ENCODE measurements around the gene AHSG. TPM values are rescaled to one million over a fixed set of nuclear protein-coding genes. Genes with fewer than 3 reads are reported as not detected.
A peak's percentile ranks its signal among the peaks of the same experiment; 100 is the strongest.

Gene AHSG
- polyA plus RNA-seq, 1 donor (not counting 4 experiments of a cell fraction or from before 2014, with no cell fraction given): 0.59 TPM

DNA sequence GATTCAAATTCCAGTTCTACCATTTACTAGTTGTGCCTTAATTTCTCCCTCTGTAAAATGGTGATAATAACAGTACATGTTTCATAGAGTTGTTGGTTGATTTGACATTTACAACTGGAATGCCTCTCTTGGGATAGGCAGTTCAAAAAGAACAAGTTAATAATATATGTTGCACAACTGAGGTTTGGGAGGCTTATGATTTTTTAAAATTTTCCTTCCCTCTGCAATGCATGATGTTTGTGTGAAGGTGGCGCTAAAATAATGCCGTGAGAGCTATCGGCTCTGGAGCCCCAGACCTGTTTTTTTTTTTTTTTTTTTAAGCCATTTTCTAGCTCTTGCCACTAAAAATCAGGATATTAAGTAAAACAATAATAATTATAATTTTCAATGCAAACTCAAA lies 23.7 kb upstream of the AHSG start:
- Histone ChIP-seq H3K27me3 (ENCODE audit: control insufficient read depth, extremely low read depth, insufficient read depth, low read length) (no peaks in the 10 kb centered on the region), H3K9me1 (ENCODE audit: control insufficient read depth, extremely low read depth, insufficient read depth, low read length) (no peaks in the 10 kb centered on the region), H3K4me2 (ENCODE audit: control insufficient read depth, extremely low read depth, insufficient read depth, low read depth, low read length) (peak overlapping the region; percentile 84), H3K9ac (ENCODE audit: control insufficient read depth, extremely low read depth, insufficient read depth, low read length) (peak overlapping the region; percentile 49), H4K20me1 (ENCODE audit: control insufficient read depth, extremely low read depth, insufficient read depth, low read length) (no peaks in the 10 kb centered on the region), H2AFZ (ENCODE audit: control insufficient read depth, low read length) (peak overlapping the region; percentile 41), H3K4me3 (ENCODE audit: control insufficient read depth in 2 of 3, extremely low read depth in 1 of 3, insufficient read depth in 2 of 3, low read depth in 1 of 3, low read length in 3 of 3) (peak overlapping the region in 2 of 3 experiments; percentile 22 to 36), H3K9me3 (ENCODE audit: control insufficient read depth, low read depth, low read length) (no peaks in the 10 kb centered on the region), H3K27ac (ENCODE audit: control insufficient read depth, insufficient read depth, low read length) (peak overlapping the region; percentile 93), H3K36me3 (ENCODE audit: control insufficient read depth in 2 of 2, extremely low read depth in 1 of 2, insufficient read depth in 2 of 2, low read length in 2 of 2) (peaks cover 5 to 13% of the 10 kb centered on the region in 2 experiments), H3K79me2 (ENCODE audit: control insufficient read depth, insufficient read depth, low read length) (no peaks in the 10 kb centered on the region), H3K4me1 (ENCODE audit: control insufficient read depth, extremely low read depth, insufficient read depth, low read length) (peaks cover 31% of the 10 kb centered on the region)
- no peak for DNase-seq (ENCODE audit: low read depth, low spot score)
- FAIRE-seq: no peak
- dilution Hi-C loops (cut with MboI; ENCODE audit: extremely low pct_ligation_motif_present, low sequenced_read_pairs): no loop called here
- no peak for TF ChIP-seq EZH2 (IDR thresholded peaks at IDR 0.05; ENCODE audit: low read length)
- TF ChIP-seq, protein P1, sequence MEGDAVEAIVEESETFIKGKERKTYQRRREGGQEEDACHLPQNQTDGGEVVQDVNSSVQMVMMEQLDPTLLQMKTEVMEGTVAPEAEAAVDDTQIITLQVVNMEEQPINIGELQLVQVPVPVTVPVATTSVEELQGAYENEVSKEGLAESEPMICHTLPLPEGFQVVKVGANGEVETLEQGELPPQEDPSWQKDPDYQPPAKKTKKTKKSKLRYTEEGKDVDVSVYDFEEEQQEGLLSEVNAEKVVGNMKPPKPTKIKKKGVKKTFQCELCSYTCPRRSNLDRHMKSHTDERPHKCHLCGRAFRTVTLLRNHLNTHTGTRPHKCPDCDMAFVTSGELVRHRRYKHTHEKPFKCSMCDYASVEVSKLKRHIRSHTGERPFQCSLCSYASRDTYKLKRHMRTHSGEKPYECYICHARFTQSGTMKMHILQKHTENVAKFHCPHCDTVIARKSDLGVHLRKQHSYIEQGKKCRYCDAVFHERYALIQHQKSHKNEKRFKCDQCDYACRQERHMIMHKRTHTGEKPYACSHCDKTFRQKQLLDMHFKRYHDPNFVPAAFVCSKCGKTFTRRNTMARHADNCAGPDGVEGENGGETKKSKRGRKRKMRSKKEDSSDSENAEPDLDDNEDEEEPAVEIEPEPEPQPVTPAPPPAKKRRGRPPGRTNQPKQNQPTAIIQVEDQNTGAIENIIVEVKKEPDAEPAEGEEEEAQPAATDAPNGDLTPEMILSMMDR (optimal IDR thresholded peaks at IDR 0.05 in 1 of 3, IDR thresholded peaks at IDR 0.05 in 1 of 3, conservative IDR thresholded peaks at IDR 0.05 in 1 of 3; ENCODE audit: extremely low read depth in 1 of 3, insufficient read depth in 2 of 3, low read length in 3 of 3): peak; percentile 32 to 43 (median 34)

DNA sequence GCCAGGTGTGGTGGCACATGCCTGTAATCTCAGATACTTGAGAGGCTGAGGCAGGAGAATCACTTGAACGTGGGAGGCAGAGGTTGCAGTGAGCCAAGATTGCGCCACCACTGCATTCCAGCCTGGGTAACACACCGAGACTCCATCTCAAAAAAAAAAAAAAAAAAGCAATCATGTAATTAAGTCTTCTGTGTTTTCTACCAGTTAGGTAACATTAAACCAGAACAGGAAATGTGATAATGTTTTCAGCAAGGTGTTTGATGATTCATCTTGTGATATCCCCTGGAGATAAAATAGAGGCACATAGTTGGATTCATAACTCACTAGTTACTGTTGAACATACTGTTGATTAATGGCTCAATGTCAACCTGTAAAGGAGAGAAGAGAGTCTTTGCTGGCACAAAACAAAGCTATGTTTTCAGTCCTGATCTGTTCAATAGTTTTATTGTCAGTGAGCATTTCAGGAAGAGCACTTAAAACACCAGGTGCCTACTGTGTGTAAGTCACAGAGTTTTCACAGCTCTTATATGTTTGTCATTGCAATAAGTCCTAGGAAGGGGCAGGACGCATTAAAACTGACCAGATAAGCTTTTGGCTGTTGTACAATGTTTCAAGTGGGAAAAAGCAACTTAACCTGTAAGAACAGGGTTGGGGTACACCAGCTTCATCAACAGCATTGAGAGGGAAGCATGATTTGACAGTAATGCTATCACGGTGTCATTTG lies 22.8 kb upstream of the AHSG start:
- Histone ChIP-seq H3K9ac (ENCODE audit: control insufficient read depth, extremely low read depth, insufficient read depth, low read length) (peak overlapping the region; percentile 39), H3K4me3 (ENCODE audit: control insufficient read depth in 2 of 3, extremely low read depth in 1 of 3, insufficient read depth in 2 of 3, low read depth in 1 of 3, low read length in 3 of 3) (no peak overlapping the region), H4K20me1 (ENCODE audit: control insufficient read depth, extremely low read depth, insufficient read depth, low read length) (no peaks in the 10 kb centered on the region), H3K36me3 (ENCODE audit: control insufficient read depth in 2 of 2, extremely low read depth in 1 of 2, insufficient read depth in 2 of 2, low read length in 2 of 2) (peaks cover 0 to 6% of the 10 kb centered on the region in 2 experiments), H3K9me3 (ENCODE audit: control insufficient read depth, low read depth, low read length) (no peaks in the 10 kb centered on the region), H3K27me3 (ENCODE audit: control insufficient read depth, extremely low read depth, insufficient read depth, low read length) (no peaks in the 10 kb centered on the region), H3K27ac (ENCODE audit: control insufficient read depth, insufficient read depth, low read length) (peak overlapping the region; percentile 93), H3K4me1 (ENCODE audit: control insufficient read depth, extremely low read depth, insufficient read depth, low read length) (peaks cover 31% of the 10 kb centered on the region), H2AFZ (ENCODE audit: control insufficient read depth, low read length) (no peak overlapping the region), H3K4me2 (ENCODE audit: control insufficient read depth, extremely low read depth, insufficient read depth, low read depth, low read length) (peak overlapping the region; percentile 84), H3K9me1 (ENCODE audit: control insufficient read depth, extremely low read depth, insufficient read depth, low read length) (no peaks in the 10 kb centered on the region), H3K79me2 (ENCODE audit: control insufficient read depth, insufficient read depth, low read length) (no peaks in the 10 kb centered on the region)
- dilution Hi-C loops (cut with MboI; ENCODE audit: extremely low pct_ligation_motif_present, low sequenced_read_pairs): no loop called here
- DNase-seq (ENCODE audit: low read depth, low spot score) (peak; percentile 80), FAIRE-seq (peak; percentile 85)
- TF ChIP-seq, protein P1 (optimal IDR thresholded peaks at IDR 0.05 in 1 of 3, IDR thresholded peaks at IDR 0.05 in 1 of 3, conservative IDR thresholded peaks at IDR 0.05 in 1 of 3; ENCODE audit: extremely low read depth in 1 of 3, insufficient read depth in 2 of 3, low read length in 3 of 3): no peak
- TF ChIP-seq EZH2 (IDR thresholded peaks at IDR 0.05; ENCODE audit: low read length): no peak

Data from keratinocyte (primary cell).